Pons (tissue), 1 donor: ENCODE measurements around the gene SUGCT.
A peak's percentile ranks its signal among the peaks of the same experiment; 100 is the strongest.
"Not testable (repeated sequence)": the region's sequence is repeated elsewhere in the genome, so short reads cannot be mapped to it uniquely, and the experiment has no call there.

Source experiments
- DNase-seq: peaks from one replicate; pipeline ENCODE4 v3.0.0-alpha.2; 2016; ENCODE audit warnings: low spot score

SUGCT gene

DNA sequence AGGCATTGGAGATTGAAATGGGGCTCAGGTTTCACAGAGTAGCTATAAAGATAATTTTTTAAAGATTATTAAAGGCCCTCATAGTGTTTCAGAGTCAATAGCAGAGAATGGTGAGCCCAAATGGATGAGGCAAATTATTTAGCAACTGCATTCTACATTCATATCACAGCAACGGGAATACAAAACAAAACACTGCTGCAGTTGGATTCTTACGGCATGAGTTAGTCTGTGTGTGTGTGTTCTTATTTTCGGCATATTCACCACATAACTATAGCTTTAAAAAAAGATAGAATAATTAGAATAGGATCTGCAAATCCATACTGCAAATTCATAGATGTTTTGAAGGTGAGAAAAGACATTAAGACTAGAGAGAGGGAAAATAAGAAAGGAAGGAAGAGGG is 66.0 kb downstream of the SUGCT start:
- no peak for DNase-seq

DNA sequence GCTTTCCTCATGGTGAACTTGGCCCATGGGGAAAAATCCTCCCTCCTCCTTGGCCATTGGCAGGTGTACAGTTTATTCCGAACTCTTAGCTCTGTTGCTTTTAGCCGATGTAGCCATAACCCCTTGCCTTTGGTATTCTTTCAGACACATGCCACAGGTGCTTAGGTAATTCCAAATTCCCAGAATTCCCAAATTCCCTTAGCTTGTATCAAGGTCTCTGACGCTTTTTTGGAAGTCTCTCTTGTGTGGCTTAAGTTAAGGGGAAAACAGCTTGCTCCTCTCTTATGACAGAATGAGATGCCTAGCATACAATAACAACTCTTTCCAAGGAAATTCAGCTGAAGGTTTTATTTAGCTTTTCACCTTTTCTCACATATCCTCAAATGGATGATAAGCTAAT is 68.0 kb downstream of the SUGCT start:
- DNase-seq, result no peak

DNA sequence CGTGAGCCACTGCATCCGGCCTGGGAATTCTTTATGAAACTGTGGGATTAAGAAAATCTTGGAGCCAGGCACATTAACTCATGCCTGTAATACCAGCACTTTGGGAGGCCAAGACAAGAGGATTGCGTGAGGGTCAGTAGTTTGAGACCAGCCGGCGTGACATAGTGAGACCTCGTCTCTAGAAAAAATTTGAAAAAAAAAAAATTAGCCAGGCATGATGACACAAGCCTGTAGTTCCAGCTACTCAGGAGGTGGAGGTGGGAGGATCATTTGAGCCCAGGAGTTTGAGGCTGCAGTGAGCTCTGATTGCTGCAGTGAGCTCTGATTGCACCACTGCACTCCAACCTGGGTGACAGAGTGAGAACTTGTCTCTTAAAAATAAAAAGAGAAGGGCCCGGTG is 69.8 kb downstream of the SUGCT start:
- no peak for DNase-seq

DNA sequence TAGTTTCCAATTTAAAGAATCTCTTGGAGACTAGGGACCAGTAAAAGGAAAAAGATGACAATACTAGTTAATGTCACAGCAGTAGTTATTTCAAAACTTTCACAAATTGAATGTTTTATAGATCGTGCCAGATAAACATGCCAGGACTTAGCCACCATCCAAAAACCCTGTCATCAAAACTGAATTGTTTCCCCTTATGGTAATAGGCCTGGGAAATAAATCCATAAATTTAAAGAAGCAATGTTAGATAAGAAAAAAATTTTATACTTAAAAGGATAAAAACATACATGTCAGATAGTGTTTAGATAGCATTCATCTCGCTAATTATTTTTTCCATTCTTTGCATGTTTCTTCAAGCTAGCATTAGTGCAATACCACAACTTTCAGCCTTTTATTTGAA is 71.2 kb downstream of the SUGCT start:
- no peak for DNase-seq

DNA sequence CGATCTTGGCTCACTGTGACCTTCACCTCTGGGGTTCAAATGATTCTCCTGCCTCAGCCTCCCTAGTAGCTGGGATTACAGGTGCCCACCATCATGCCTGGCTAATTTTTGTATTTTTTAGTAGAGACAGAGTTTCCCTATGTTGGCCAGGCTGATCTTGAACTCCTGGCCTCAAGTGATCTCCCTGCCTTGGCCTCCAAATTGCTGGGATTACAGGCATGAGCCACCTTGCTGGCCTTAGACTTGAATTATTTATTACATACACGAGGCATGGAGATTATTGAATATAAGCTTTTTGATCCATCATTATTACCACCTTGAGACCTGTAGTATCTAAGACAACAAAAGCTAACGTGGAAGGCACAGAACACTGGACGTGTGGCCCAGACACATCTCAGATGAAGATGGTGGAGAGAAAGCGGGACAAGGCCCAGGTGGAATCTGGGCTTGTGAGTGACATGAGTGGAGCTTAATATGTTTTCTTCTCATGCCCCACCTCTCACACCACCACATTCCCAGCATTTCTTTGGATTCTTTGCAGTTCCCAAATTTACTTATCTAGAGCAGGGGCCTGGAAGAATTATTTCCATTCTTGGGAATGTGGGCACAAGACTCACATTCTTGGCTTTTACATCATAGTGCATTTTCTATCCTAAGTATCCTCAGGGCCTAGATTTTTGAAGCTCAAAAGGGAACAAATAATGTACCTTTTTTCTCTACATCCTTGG is 76.6 kb downstream of the SUGCT start:
- no peak for DNase-seq

DNA sequence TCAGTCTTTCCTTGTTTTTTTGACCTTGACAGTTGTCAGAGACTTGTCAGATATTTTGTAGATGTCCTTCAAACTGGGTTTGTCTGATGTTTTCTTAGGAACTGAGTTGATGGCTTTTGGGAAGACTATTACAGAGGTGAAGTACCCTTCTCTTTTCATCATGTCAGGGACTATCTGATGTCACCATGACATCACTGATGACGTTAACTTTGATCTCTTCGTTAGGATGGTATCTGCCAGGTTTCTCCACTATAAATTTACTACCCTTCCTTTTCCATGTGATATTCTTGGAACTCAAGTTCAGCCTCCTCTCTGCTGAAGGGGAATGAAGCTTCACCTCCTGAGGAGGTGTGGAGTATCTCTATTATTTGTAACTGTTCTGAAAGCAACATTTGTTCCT is 78.5 kb downstream of the SUGCT start:
- DNase-seq, result no peak

DNA sequence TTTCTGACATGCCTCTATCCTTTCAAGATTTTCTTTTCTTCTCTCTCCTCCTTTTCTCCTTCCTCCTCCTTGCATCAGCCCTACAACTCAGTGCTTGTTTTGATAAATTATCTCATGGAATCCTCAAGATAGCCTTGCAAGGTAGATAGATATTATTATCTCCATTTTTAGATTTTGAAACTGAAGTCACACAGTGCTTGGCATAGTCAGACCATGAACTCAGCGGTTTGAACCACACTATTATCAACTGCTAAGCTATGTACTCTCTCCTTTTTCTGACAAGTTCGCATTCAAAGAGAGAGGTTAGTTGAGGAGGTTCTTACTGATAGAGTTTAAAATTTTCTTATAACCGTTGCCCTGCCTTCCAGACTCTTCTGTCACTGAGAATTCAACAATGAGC is 79.1 kb downstream of the SUGCT start:
- no peak for DNase-seq

DNA sequence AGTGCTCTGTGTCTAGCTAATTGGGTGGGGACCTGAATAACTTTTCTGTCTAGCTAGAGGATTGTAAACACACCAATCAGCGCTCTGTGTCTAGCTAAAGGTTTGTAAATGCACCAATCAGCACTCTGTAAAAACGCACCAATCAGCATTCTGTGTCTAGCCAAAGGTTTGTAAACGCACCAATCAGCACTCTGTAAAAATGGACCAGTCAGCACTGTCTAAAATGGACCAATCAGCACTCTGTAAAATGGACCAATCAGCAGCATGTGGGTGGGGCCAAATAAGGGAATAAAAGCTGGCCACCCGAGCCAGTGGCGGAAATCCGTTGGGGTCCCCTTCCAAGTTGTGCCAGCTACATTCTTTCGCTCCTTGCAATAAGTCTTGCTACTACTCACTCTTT is 83.8 kb downstream of the SUGCT start:
- DNase-seq, result not testable (repeated sequence)

DNA sequence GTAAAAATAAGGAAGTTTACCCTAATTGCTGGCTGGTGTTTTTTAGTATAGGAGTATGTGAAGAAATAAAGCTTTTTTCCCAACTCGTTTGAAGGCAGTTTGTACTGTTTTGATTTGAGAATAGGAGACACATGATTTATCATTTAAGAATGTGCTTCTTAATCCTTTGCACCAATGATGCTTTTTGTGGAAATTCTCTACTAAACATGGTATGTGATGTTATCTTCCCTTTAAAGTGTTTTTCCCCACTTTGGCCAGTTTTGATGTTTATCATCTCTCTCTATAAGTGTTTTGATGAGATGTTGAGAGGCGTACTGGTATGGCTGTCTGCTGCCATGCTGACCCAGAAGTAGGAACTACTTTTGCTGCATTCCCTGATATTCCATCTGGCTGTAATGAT is 85.1 kb downstream of the SUGCT start:
- DNase-seq, result no peak

DNA sequence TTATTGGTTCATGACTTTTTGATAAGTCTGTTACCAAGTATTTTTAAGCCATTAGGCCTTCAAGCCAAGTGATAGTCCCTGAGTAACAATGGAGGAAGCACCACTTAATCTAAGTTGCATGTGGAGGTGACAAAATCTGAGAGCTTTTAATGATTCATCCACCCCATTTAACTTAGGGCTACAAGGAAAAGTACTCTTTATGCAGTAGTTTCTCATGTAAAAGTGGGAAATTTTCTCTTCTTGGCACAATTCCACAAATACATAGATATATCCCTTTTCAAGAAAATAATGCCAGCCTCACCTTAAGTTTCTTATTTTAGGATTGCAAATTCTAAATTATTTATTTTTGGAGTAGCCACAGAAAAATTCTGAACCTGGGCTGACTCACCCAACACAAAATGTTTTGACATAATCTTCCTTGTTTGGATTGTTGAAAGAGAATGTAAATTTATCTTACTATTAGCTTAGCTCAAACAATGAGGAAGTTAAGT is 85.7 kb downstream of the SUGCT start:
- no peak for DNase-seq

DNA sequence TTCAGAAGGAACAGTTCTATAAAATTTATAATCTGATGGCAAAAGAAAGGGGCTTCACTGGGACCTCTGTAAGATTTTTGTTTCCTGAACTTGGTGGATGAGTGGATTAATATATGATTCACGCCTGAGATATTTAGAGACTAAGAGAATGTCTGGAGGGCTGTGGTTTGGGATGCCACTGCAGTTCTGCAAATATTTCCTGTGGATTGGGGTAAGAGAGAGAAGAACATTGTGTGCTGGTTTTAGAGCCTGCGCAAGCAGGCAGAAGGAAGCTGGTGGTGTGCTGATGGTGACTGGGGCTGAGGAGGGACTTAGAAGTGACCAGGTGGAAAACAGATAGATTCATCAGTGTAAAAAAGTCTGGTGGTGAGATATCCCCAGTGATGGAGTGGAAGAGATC is 87.0 kb downstream of the SUGCT start:
- DNase-seq, result no peak

DNA sequence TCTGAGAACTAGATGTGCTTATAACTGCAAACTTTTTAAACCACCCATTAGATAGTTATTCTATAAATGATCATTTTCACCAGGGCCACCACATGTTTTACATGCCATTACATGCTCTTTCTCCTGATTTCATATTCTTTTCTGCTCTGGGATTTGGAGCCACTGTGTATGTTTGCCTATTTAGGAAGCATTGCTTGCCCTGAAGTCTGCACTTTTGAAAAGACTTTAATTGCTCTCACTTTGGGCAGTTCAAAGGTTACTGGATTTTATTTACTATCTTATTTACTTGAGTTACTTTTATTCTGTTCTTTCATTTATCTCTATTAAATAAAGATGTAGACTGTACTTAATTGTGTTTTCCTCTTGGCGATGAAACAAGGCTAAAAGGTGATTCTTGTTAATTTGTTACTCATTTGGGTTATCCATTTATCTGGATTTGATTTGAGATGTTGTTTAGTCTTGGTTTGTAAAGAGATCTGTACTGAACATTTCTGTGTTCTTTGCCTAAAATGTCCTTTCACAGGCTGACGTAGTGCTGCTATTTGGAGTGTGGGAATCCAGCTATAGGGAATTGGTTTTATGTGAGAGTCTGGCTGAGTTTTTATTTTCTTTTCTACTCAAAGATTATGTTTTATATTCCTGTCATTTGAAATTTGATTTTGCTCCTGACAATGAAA is 88.8 kb downstream of the SUGCT start:
- DNase-seq, result no peak

DNA sequence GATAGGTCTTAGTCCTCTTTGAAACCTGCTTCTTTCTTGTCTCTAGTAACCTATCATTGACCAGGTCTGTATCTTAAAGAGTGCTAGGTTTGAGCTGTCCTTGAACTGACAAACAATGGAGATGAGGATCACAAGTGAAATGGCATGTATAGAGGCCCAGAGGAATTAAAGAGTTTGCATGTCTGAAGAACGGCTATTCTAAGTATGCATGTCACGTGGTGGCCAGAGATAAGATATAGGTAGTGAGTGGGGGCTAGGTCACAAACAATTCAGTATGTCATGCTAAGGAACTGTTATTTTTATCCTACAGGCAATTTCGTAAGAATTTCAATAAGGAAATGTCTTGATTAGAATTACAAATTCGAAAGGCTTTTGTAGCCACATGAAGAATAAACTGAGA is 95.3 kb downstream of the SUGCT start:
- no peak for DNase-seq

DNA sequence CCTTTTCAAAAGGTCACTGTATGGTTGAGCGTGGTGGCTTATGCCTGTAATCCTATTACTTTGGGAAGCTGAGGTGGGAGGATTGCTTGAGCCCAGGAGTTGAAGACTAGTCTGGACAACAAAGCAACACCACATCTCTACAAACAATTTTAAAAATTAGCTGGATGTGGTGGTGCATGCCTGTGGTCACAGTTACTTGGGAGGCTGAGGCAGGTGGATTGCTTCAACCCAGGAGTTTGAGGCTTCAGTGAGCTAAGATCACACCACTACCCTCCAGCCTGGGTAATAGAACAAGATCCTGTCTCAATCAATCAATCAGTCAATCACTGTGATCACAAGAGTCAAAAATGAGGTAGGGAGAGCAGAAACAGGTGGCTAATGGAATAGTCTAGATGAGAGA is 97.0 kb downstream of the SUGCT start:
- no peak for DNase-seq

DNA sequence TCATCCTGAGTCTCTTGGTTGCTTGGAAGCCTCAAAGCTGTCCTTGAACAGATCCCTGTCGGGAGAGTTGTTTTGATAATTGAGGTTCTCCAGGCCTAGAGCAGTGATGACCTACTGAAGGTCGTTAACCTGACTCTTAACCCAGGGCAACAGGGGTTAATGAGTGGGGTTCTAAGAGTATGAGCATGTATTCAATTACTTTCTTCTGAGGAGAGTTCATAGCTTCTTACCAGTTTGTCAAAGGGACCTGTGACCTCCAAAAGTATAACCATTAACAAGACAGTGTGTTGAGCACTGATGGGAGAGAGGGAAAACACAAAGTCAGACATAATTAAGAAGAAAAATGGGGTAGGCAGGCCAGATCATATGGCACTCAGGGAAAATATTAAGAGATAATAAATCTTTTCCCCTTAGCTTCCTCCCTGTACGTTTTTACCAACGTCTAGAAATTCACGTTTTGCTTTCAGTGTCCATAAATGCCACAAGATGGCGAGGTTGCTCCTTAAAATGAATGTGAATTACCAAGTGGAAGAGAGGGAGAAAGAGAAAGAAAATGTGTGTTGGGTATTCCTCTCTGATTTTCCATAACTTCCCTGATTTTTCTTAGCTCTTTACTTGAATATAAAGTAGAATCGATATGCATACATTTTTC is 97.6 kb downstream of the SUGCT start:
- peak; percentile 76 for DNase-seq

DNA sequence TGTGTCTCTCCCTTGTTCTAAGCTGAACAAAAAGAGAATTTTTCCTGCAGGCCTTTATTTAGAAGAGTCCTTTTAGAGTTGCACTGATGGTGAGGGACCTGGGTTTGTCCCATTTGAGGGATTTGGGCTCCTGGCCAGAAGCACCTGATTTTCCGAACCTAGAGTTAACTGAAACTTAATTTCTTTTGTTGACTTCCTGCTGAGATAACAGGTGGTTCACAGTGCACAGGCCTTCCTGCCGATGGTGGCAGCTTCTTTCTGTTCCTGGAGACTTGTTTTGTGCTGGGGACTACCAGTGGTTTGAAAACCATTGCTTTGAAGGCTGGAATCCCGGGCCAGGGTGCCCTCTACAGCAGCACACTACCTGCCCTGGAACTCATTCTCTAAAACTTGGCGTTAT is 99.2 kb downstream of the SUGCT start:
- no peak for DNase-seq

DNA sequence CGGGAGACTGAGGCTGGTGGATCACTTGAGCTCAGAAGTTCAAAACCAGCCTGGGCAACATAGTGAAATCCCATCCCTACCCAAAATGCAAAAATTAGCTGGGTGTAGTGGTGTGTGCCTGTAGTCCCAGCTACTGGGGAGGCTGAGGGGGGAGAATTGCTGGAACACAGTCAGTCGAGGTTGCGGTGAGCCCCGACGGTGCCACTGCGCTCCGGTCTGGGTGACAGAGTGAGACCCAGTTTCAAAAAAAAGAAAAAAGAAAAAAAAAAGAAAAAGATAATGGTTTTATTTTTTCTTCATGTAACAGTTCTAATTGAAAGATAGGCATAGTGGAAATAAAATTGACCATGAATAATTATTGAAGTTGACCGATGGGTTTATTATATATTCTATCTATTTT is 99.9 kb downstream of the SUGCT start:
- DNase-seq, result no peak

DNA sequence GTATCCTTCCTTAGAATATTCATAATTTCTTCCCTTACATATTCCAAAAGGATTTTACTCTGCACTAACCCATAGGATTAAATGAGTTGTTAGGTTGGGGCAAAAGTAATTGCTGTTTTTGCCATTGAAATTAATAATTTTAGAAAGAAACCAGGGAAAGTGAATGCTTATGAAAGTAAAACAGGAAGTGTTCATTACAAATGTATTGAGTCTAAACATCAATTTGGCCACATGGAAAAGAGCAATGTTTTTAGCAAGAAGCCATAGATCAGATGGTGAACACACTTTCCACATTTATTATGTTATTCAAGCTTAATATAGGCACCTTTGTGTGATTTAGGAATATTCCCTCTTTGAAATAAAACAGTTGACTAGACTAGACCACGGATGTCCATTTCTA is 102.9 kb downstream of the SUGCT start:
- DNase-seq, result no peak

DNA sequence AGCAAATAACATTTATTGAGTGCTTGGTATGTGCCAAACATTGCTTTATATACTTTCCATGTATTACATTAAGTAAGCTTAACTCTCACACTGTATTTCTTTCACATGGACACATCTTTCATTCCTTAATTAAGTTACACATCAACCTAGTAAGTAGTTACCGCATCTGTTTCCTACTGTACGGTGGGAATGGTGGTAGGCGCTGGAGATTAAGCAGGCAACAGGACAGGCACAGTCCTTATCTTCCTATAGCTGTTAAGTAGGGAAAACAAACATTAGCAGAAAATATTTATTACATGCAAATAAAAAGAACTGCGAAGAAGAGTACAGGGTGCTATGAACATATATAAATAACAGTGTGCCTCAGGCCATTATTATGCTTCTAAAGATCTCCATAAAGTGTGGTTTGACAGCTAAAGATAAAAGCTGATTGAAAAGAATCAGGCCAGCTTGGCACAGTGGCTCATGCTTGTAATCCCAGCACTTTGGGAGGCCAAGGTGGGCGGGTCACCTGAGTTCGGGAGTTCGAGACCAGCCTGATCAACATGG is 105.0 kb downstream of the SUGCT start:
- DNase-seq, result no peak

DNA sequence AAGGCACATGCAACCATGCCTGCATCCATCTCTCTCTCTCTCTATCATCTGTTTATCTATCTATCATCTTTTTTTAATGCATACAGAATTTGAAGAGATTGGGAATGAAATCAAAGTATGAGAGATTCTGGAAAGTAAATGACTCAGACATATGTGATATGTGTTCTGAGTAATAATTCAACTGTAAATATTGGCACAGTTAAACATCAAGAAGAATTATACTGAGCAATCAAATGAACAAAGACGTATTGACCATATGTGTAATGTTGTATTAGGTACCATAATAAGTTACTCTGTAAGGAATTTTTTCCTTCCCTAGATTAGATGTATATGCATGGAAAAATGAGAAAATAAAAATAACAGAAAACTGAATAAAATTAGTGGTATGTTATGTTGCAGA is 108.3 kb downstream of the SUGCT start:
- DNase-seq, result no peak

DNA sequence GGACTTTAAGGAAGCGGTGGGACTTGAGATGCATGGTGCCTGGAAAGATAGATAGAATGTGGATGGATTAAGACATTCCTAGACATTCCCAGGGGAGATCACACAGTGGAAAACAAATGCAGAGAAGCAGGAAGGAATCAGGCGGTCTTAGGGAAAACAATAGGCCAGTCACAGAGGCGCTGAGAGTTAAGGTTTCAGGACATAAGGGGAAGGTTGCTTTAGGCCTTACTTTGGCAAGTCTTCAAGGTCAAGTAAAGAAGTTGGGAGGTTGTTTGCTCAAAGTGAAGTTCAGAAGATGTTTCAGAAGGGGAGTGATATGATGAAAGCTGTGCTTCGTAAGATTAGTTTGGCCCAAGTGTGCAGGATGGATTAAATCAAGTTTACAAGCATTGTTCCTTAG is 109.4 kb downstream of the SUGCT start:
- no peak for DNase-seq

DNA sequence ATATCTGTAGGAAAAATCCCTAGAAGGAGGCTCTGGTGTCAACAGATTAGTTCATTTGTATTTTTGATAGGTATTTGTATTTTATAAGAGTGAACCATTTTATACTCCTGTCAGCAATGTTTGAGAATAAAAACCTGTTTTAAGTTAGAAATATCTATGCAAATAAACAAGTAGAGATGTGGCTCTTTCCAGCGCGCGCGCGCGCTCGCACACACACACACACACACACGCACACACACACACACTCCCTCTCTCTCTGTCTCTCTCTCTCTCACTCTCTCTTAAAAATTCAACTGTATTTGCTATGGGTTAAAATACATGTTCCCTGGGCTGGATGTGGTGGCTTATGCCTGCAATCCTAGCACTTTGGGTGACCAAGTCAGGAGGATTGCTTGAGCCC is 113.9 kb downstream of the SUGCT start:
- DNase-seq, result no peak

DNA sequence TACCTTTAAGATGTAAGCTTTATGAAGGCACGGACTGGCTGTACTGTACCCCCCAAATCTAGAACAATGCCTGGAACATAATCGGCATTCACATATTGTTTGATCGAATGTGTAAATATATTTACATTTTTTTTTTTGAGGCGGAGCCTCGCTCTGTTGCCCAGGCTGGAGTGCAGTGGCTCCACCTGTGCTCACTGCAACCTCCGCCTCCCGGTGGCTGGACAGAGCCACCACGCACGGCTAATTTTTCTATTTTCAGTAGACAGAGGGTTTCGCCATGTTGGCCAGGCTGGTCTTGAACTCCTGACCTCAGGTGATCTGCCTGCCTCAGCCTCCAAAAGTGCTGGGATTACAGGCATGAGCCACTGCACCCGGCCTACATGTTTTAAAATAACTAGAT is 118.6 kb downstream of the SUGCT start:
- not testable (repeated sequence) for DNase-seq
